ENCODE results near the gene OR4E1. TPM values are rescaled to one million over a fixed set of nuclear protein-coding genes. Genes with fewer than 3 reads are reported as not detected.

The OR4E1 gene
- not detected in 2 replicates for total RNA-seq

GRCh38 chr14:21673718-21674117 is at the start of gene OR4E1:
Gene OR4E1 (minus strand): TSS chr14:21673818. CDS start chr14:21670935, 2,883 bp downstream.

GRCh38 chr14:21653331-21653885 is 20.2 kb downstream of the OR4E1 start, which contains the start of gene OR4E2:
Gene OR4E2 (plus strand): TSS chr14:21653835. CDS start chr14:21665083, 11,248 bp downstream.

GRCh38 chr14:21634840-21635239 is 38.8 kb downstream of the OR4E1 start, which contains the start of gene OR10G2:
Gene OR10G2 (minus strand): TSS chr14:21634940. CDS start chr14:21634842, 98 bp downstream.

Other genes starting within 250 kb of the OR4E1 start
- 41.5 and 42.3 TPM in 2 replicates for gene CHD8, start 217.7 kb downstream of the OR4E1 start, total RNA-seq
- gene RAB2B, start 196.9 kb downstream of the OR4E1 start, total RNA-seq: 16.9 and 26.6 TPM in 2 replicates
- gene TOX4, start 196.6 kb downstream of the OR4E1 start, total RNA-seq: 20.2 and 31.8 TPM in 2 replicates
- 36.7 and 54.0 TPM in 2 replicates for gene METTL3, start 162.5 kb downstream of the OR4E1 start, total RNA-seq
- 2.9 and 3.6 TPM in 2 replicates for gene SALL2, start 147.5 kb downstream of the OR4E1 start, total RNA-seq
- gene OR10G3, start 93.7 kb downstream of the OR4E1 start, total RNA-seq: not detected in 2 replicates
- gene OR10G2, start 38.9 kb downstream of the OR4E1 start, total RNA-seq: not detected in 2 replicates
- not detected in 2 replicates for gene OR4E2, start 20.0 kb downstream of the OR4E1 start, total RNA-seq